AG09319 (cell line): ENCODE data around the gene RFTN1.

Source experiments
- DNase-seq: peaks from one replicate; pipeline ENCODE4 v3.0.0-alpha.2; 2010; ENCODE audit warnings: low read depth; ENCODE audit errors: extremely low read depth
- TF ChIP-seq, protein P1 (sequence below): IDR thresholded peaks from 2 replicates; pipeline ENCODE4 v1.5.1; 2011; ENCODE audit warnings: low read depth, mild to moderate bottlenecking, inconsistent platforms, low read length, moderate library complexity

Gene RFTN1

GRCh38 chr3:16386561-16386960, 126.9 kb downstream of the RFTN1 start:
- TF ChIP-seq, protein P1, sequence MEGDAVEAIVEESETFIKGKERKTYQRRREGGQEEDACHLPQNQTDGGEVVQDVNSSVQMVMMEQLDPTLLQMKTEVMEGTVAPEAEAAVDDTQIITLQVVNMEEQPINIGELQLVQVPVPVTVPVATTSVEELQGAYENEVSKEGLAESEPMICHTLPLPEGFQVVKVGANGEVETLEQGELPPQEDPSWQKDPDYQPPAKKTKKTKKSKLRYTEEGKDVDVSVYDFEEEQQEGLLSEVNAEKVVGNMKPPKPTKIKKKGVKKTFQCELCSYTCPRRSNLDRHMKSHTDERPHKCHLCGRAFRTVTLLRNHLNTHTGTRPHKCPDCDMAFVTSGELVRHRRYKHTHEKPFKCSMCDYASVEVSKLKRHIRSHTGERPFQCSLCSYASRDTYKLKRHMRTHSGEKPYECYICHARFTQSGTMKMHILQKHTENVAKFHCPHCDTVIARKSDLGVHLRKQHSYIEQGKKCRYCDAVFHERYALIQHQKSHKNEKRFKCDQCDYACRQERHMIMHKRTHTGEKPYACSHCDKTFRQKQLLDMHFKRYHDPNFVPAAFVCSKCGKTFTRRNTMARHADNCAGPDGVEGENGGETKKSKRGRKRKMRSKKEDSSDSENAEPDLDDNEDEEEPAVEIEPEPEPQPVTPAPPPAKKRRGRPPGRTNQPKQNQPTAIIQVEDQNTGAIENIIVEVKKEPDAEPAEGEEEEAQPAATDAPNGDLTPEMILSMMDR: no peak
- DNase-seq: no peak

- TF ChIP-seq, protein P1: no peak
- no peak for DNase-seq
Observed at GRCh38 chr3:16385151-16385550, 128.3 kb downstream of the RFTN1 start.

GRCh38 chr3:16383864-16384263, 129.6 kb downstream of the RFTN1 start:
- TF ChIP-seq, protein P1: no peak
- DNase-seq: no peak

- DNase-seq: no peak
- TF ChIP-seq, protein P1: no peak
Observed at GRCh38 chr3:16382845-16383244, 130.7 kb downstream of the RFTN1 start.

- TF ChIP-seq, protein P1: no peak
Observed at GRCh38 chr3:16381426-16381825, 132.1 kb downstream of the RFTN1 start.

DNA sequence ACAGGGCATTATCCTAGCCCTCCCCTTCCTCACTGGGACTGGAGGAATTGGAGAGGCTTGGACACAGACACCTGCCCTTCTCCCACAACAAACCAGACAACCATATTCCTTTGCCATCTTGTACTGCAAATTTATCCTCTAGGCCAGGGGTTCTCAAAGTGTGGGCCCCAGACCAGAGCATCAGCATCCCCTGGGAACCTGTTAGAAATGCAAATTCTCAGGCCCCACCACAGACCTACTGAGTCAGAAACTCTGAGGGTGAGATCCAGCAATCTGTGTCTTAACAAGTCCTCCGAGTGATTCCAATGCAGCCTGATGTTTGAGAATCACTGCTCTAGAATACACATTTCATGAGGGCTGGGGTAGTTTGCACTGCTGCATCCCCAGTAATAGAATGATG, 133.1 kb downstream of the RFTN1 start:
- TF ChIP-seq, protein P1: no peak

More at GRCh38 chr3:16381426-16381825, 132.1 kb downstream of the RFTN1 start:
- DNase-seq: no peak

GRCh38 chr3:16379838-16380237, 133.7 kb downstream of the RFTN1 start:
- no peak for DNase-seq
- TF ChIP-seq, protein P1: no peak

More for the DNA sequence above, 133.1 kb downstream of the RFTN1 start:
- DNase-seq: no peak
